Stimulated activated CD8-positive, alpha-beta memory T cell treated with anti-CD3 and anti-CD28 coated beads, Interleukin-15, amount 100 ng/mL, for 48 hours (primary cell): Measurements from ENCODE around the gene ANKS1A.
"Not testable (repeated sequence)": the region's sequence is repeated elsewhere in the genome, so short reads cannot be mapped to it uniquely, and the experiment has no call there.

Experiments used
- DNase-seq, 2 donors: peaks; one replicate each; pipeline ENCODE4 v3.0.0-alpha.2; 2020; ENCODE audit warnings: low read depth in 2 of 2

The ANKS1A gene

GRCh38 chr6:34887753-34888513 is 1.1 kb upstream of the ANKS1A start, which contains the start of gene TAF11:
TAF11 (minus strand) TSS chr6:34888042; CDS start chr6:34887957, 85 bp downstream.
- DNase-seq: peak; percentile 81

- DNase-seq: no peak
Measured at GRCh38 chr6:34888514-34888856, 570 bp upstream of the ANKS1A start.

GRCh38 chr6:34890533-34890925 is 1.5 kb downstream of the ANKS1A start:
- no peak for DNase-seq

GRCh38 chr6:34891296-34891695 is 2.2 kb downstream of the ANKS1A start:
- DNase-seq: no peak

GRCh38 chr6:34894693-34895092 is 5.6 kb downstream of the ANKS1A start:
- no peak for DNase-seq

GRCh38 chr6:34897130-34897529 is 8.1 kb downstream of the ANKS1A start:
- DNase-seq: no peak

GRCh38 chr6:34897716-34898115 is 8.7 kb downstream of the ANKS1A start:
- DNase-seq: no peak

GRCh38 chr6:34899748-34900147 is 10.7 kb downstream of the ANKS1A start:
- not testable (repeated sequence) for DNase-seq

GRCh38 chr6:34900321-34901031 is 11.4 kb downstream of the ANKS1A start:
- DNase-seq: no peak

- no peak for DNase-seq
Measured at GRCh38 chr6:34901930-34902329, 12.9 kb downstream of the ANKS1A start.

GRCh38 chr6:34904990-34905613 is 16.0 kb downstream of the ANKS1A start:
- DNase-seq: no peak

GRCh38 chr6:34906826-34907225 is 17.8 kb downstream of the ANKS1A start:
- no peak for DNase-seq

- no peak for DNase-seq
Measured at GRCh38 chr6:34908194-34908593, 19.1 kb downstream of the ANKS1A start.

GRCh38 chr6:34909320-34909883 is 20.3 kb downstream of the ANKS1A start:
- no peak for DNase-seq

GRCh38 chr6:34911822-34912221 is 22.8 kb downstream of the ANKS1A start:
- no peak for DNase-seq

GRCh38 chr6:34912715-34913464 is 23.8 kb downstream of the ANKS1A start:
- peak; percentile 18 to 22 for DNase-seq

GRCh38 chr6:34914358-34914757 is 25.3 kb downstream of the ANKS1A start:
- DNase-seq: no peak

- DNase-seq: no peak
Measured at GRCh38 chr6:34916348-34916967, 27.4 kb downstream of the ANKS1A start.

GRCh38 chr6:34917626-34918285 is 28.7 kb downstream of the ANKS1A start:
- no peak for DNase-seq

GRCh38 chr6:34919651-34920050 is 30.6 kb downstream of the ANKS1A start:
- DNase-seq: no peak

GRCh38 chr6:34920097-34920496 is 31.0 kb downstream of the ANKS1A start:
- DNase-seq: no peak
